DMS 273 (cell line): ENCODE measurements around the gene CCND1.
"Not testable (repeated sequence)": the region's sequence is repeated elsewhere in the genome, so short reads cannot be mapped to it uniquely, and the experiment has no call there.

Source experiments
- DNase-seq: peaks from one replicate; lab custom pipeline; 2025; ENCODE audit not compliant: unreplicated experiment; lab: John Stamatoyannopoulos, UW

CCND1 gene

GRCh38 chr11:69617682-69618081, 23.3 kb upstream of the CCND1 start:
- no peak for DNase-seq

DNA sequence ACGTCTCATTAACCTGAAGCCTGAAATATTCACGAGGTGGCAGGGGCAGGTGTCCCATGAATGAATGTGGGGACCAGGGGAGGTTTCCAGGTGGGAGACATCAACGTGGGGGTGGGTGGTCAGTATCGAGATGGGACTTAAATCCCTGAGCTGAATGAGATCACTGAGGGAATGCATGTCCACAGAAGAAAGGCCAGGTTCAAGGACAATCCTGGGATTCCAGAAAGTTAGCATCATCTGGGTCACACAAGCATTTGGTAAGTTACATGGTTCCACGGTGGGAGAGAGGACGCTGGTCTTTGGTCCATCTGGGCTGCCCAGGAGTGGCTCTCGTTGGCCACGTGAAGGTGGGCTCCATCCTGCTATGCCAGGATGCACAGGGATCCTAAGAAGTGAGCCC, 22.7 kb upstream of the CCND1 start:
- no peak for DNase-seq

DNA sequence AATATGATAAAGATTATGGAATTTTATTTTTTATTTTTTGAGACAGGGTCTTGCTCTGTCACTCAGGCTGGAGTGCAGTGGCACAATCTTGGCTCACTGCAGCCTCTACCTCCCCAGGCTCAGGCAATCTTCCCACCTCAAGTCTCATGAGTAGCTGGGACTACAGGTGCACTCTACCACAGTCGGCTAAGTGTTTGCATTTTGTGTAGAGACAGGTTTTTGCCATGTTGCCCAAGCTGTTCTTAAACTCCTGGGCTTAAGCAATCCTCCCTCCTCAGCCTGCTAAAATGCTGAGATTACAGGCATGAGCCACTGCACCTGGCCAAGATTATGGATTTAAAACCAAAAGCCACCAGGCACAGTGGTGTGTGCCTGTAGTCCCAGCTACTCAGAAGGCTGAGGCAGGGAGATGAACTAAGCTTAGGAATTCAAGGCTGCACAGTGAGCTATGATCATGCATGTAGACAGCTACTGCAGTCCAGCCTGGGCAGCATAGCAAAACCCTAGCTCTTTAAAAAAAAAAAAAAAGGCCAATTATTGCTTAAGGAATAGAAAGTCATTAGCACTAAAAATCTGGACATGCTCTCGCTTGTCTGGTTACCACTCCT, 20.2 kb upstream of the CCND1 start:
- DNase-seq, result no peak

- not testable (repeated sequence) for DNase-seq
Measured at GRCh38 chr11:69622097-69622681, 18.8 kb upstream of the CCND1 start.

GRCh38 chr11:69624293-69624692, 16.7 kb upstream of the CCND1 start:
- no peak for DNase-seq

DNA sequence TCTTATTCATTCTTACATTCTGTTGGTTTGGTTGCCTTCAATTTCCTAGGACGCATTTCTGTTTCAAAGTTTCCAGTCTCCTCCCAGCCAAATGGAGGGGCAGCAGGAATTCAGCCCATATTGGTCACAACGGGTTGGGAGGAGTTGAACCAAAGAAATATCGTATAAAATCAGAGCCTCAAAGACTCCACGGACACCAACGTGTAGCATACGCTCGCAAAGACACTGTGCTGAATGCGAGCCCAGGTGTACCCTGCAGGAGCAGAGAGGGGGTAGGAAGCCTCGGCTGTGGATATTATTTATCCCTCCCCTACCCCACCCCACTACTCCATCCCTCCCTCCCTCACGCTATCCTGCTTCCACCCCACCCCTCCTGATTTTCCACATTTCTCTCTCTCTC, 15.5 kb upstream of the CCND1 start:
- no peak for DNase-seq

DNA sequence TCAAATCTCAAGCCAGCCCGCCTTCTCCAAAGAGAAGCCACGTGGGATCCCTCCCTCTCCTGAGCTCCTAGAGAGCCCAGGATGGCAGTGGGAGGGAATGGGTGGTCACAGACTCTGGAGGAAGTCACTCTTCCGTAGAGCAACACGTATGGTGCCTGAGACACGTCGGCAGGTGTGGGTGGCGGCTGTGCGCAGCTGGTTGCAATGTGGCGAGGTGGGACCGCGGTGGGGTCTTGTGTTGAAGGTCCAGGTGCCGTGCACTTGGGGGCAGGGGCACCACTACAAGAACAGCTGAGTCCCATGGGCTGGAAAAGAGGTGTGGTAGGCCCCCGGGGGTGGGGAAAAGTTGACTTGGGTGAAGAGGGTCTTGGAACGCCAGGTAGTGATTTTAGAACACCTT, 13.4 kb upstream of the CCND1 start:
- no peak for DNase-seq

DNA sequence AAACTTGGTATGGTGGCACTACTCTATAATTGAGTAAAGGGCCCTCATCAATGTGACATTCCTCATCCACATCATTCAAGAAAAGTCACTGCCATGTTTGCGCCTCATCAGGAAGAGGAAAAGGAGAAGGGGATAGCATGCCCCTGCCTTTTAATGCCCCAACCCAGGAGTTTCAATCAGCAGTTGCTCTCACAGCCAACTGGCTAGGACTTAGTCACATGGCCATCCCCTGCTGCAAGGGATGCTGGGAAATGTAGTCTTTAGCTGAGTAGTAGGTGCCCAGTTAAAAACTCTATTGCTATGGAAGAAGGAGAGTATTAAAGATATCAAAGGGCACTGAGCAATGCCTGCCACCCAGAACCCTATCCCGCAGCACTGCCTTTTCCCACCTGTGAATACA, 10.9 kb upstream of the CCND1 start:
- peak; percentile 30 for DNase-seq

DNA sequence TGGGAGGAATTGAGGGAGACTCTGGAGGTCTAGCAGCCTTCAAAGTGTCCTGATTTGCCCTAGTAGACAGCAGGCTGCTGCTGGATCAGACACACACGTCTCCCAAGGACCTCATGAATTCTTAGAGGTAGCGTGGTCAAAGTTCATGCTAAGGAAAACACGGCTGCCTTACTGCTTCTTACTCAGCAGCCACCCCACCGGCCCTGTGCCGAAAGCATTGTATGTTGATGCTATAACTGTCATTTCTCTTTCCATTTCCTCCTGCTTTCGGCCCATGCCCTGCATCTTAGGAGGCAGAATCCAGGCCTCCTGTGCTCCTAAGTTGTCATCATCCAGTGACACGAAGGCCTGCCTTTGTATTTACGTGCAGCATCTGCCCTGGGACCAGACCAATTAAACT, 10.5 kb upstream of the CCND1 start:
- DNase-seq, result no peak

DNA sequence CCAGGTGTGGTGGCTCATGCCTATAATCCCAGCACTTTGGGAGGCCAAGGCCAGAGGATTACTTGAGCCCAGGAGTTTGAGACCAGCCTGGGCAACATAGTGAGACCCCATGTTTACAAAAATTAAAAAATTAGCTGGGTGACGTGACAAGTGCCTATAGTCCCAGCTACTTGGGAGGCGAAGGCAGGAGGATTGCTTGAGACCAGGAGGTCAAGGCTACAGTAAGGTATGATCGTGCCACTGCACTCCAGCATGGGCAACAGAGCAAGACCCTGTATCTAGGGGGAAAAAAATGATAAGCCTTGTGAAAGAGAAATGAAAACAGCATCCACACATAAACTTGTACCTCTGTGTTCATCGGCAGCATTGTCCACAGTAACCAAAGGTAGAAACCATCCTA, 8.1 kb upstream of the CCND1 start:
- no peak for DNase-seq

- DNase-seq, result no peak
Measured at GRCh38 chr11:69634069-69634468, 6.9 kb upstream of the CCND1 start.

GRCh38 chr11:69634590-69634989, 6.4 kb upstream of the CCND1 start:
- no peak for DNase-seq

DNA sequence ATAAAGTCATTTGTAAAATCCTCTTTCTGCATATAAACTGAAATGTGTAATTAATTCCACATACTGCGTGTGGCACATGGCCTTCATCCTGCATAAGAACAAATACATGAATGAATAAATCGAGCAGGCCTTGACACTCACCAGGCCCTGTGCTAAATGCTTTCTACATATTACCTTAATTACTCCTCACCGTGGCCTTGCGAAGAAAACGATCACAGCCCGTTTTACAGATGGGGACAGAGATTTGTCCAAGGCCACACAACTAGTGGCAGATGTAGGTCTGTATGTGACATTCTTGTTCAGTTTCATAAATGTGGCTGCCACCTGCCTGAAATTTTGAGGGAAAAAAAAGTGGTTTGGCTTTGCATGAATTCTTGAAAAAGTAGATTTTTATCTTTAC, 5.8 kb upstream of the CCND1 start:
- no peak for DNase-seq

GRCh38 chr11:69635804-69636511, 5.0 kb upstream of the CCND1 start:
- DNase-seq, result no peak

DNA sequence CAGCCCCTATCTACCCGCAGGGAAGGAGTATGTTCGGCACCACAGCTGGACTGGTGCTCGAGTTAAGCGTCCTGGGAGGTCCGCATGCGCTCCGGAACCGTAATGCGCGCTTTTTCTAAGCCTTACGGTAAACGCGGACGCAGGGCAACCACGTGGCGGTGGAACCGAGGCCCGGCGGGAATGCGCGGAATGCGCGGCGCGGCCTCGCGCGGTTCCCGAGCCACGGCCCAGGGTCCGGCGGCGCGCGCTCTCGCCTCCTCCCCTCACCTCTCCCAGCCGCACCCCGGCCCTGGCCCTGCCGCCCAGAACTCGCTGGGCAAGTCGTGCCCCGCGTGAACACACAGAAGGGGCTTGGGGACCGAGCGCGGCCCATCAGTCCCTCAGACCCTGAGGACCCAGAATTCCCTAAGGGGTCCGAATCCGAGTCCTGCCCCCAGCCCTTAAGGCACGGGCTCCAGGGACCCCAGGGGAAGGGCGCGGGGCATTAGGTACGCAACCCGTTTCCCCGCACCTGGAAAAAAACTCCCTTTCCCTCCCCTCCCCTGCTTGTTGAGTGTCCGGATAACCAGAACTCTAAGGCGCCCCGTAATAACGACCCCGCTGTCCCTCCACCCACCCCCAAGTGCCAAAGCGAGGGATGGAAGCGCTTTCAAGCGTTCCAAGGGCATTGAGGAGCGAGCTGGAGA, 4.3 kb upstream of the CCND1 start:
- peak; percentile 86 for DNase-seq

GRCh38 chr11:69637198-69637940, 3.6 kb upstream of the CCND1 start:
- no peak for DNase-seq

DNA sequence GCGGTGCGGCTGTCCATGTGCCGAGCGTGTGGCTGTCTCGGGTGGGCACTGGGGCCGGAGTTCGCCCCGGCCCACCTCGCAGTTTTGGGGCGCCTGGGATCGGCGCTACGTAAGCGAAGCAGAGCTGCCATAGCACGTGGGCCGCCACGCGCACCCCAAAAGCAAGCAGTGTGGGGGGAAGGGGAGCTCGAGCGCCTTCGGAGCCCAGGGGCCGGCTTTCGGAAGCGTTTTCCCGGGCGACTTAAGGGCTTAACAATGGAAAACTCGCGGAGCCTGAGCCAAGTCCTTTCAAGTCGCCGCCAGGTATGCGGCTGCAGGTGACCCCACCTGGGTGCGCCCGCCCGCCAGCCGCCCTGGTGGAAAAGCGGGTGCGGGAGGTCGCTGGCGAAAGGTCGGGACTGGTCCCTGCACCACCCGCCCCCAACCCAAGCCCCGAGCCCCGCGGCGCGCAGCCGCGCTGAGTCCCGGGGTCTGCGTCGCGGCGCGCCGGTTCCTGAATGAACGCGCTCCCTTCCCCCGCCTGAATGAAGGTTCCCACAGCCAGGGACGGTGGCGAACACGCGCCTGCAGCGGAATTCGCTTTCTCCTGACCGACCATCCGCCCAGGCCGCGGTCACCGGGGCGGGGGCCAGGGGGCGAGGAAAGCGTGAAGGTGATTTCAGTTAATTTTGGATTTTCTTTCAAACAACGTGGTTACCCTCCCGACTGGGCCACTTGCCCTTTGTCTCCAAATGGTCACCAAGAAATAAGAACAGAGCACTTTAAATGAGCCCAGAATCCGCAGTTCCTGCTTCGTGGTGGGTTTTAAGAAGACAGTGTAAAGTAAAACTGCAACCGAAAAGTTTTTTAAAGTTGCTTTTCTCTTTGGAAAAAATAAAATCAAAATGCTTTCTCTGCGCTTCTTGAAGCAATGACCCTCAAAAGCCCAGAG, 2.8 kb upstream of the CCND1 start:
- DNase-seq, result peak; percentile 72

DNA sequence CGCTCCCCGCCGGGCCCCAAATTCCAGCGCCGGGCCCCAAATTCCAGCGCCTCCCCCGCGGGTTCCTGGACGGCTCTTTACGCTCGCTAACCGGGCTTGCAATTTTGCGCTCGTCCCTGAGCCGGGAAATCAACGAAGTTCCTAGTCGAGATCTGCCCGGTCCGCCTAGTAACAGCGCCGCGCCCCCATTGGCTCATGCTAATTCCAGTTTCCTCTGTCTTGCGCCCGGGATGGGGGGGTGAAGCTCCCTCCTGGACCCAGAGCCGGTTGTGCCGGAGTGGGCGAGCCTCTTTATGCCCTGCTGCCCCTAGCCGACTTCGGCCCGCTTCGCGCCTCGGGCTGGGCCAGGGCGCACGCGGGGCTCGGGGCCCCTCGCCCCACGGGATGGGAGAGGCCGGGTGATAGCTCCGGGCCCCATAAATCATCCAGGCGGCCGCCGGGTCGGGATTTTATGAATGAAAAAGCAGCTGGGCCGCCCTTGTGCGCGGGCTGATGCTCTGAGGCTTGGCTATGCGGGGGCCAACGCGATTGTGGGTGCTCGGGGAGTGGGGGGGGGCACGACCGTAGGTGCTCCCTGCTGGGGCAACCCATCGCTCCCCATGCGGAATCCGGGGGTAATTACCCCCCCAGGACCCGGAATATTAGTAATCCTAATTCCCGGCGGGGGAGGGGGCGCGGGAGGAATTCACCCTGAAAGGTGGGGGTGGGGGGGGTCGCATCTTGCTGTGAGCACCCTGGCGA, 1.8 kb upstream of the CCND1 start:
- DNase-seq, result peak; percentile 95

- DNase-seq, result no peak
Measured at GRCh38 chr11:69639831-69640230, 1.1 kb upstream of the CCND1 start.
